ENCODE results near the gene UIMC1.

DNA sequence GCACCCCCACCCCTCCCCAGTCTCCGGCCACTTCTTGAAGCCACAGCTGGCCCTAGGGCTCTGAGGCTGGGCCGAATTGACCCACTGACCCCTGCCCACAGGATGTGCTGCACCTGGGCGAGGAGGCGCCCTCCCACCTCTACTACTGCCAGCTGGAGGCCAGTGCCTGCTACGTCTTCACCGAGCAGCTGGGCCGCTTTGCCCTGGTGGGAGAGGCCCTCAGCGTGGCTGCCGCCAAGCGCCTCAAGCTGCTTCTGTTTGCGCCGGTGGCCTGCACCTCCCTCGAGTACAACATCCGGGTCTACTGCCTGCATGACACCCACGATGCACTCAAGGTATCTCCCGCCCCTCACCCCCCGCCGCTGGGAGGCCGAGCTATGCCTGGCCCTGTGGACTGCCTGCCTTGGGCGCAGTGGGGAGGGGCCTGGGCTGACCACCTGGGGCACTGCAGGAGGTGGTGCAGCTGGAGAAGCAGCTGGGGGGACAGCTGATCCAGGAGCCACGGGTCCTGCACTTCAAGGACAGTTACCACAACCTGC is 128.7 kb downstream of the UIMC1 start:
- TF ChIP-seq, protein P1, sequence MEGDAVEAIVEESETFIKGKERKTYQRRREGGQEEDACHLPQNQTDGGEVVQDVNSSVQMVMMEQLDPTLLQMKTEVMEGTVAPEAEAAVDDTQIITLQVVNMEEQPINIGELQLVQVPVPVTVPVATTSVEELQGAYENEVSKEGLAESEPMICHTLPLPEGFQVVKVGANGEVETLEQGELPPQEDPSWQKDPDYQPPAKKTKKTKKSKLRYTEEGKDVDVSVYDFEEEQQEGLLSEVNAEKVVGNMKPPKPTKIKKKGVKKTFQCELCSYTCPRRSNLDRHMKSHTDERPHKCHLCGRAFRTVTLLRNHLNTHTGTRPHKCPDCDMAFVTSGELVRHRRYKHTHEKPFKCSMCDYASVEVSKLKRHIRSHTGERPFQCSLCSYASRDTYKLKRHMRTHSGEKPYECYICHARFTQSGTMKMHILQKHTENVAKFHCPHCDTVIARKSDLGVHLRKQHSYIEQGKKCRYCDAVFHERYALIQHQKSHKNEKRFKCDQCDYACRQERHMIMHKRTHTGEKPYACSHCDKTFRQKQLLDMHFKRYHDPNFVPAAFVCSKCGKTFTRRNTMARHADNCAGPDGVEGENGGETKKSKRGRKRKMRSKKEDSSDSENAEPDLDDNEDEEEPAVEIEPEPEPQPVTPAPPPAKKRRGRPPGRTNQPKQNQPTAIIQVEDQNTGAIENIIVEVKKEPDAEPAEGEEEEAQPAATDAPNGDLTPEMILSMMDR (IDR thresholded peaks at IDR 0.05), result no peak
- TF ChIP-seq POLR2A (IDR thresholded peaks at IDR 0.05), result no peak

Measured in thyroid gland (tissue), 4 donors.